NCI-H2196 treated with DMSO at 0.1 percent for 48 hours (cell line): ENCODE data around the gene GHRL.
A peak's percentile ranks its signal among the peaks of the same experiment; 100 is the strongest.

Experiments used
- DNase-seq: peaks from one replicate; lab custom pipeline; 2025; ENCODE audit not compliant: unreplicated experiment; lab: John Stamatoyannopoulos, UW

GHRL gene

GRCh38 chr3:10248184-10248983, 44.4 kb downstream of the GHRL start, which contains the start of gene TATDN2:
Gene TATDN2, plus strand, starts transcription at chr3:10248459. Its CDS starts 742 bp downstream, at chr3:10249201.
- peak; percentile 61 for DNase-seq

DNA sequence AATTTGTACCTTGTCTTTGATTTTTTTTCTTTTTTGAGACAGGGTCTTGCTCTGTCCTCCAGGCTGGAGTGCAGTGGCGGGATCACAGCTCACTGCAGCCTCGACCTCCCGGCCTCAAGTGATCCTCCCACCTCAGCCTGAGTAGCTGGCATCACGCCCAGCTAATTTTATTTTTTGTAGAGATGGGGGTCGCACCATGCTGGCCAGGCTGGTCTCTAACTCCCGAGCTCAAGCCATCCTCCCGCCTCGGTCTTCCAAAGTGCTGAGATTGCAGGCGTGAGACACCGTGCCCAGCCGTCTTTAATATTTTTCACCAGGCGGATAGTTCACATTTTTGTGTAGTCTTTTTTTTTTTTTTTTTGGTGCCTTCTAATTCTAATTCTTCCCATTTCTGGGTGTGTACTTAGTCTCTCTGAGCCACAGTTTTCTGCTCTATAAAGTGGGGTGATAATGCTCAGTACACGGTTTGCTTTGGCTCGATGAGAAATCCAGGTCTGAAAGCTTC, 45.0 kb downstream of the GHRL start:
- no peak for DNase-seq

- DNase-seq: no peak
Observed at GRCh38 chr3:10245081-10245712, 47.5 kb downstream of the GHRL start.

DNA sequence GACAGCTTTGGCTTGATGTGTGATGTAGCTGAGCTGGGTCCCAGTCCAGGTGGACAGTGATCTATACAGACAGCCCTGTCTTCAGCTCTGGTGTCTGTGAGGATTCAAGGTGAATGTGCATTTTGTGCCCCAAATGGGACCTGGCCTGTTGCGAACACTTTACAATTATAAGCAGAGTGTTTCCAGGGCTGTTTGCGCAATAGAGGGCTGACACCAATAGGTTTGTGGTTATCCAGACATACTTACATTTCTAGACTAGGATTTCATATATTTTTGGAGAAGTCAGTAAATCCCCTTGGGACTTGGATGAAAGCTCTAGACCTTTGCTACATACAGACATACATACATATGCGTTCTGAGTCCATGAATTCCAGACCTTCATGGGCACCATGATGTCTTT, 48.7 kb downstream of the GHRL start:
- no peak for DNase-seq

- no peak for DNase-seq
Observed at GRCh38 chr3:10242182-10243065, 50.3 kb downstream of the GHRL start.

- no peak for DNase-seq
Observed at GRCh38 chr3:10240799-10241198, 51.9 kb downstream of the GHRL start.

- DNase-seq: no peak
Observed at GRCh38 chr3:10238345-10239183, 54.2 kb downstream of the GHRL start.
